Skin epidermis (tissue), 12 donors: ENCODE data around the gene FAM216B.
"Not testable (repeated sequence)": the region's sequence is repeated elsewhere in the genome, so short reads cannot be mapped to it uniquely, and the experiment has no call there.

Source experiments
- H3K27ac ChIP-seq, 21 experiments: fragments of 200-600 bp; sonication (generic) in 11 of 21; one replicate each; pipeline ENCODE4 v1.5.0; 2020; ENCODE audit warnings: mild to moderate bottlenecking in 3 of 21, inconsistent platforms in 2 of 21, moderate library complexity in 2 of 21
- H3K4me3 ChIP-seq, 7 experiments: fragments of 200-600 bp; sonication (generic) in 2 of 7; one replicate each; pipeline ENCODE4 v1.5.0; 2020; ENCODE audit warnings: inconsistent platforms in 2 of 7, mild to moderate bottlenecking in 2 of 7, moderate library complexity in 1 of 7

The FAM216B gene

GRCh38 chr13:42776558-42776957, 4.8 kb upstream of the FAM216B start:
- not testable (repeated sequence) for H3K4me3 ChIP-seq, H3K27ac ChIP-seq

- no peak overlapping the region for H3K27ac ChIP-seq
- H3K4me3 ChIP-seq, result no peak overlapping the region
Measured at GRCh38 chr13:42777467-42777866, 3.9 kb upstream of the FAM216B start.

- no peak overlapping the region for H3K27ac ChIP-seq
Measured at GRCh38 chr13:42780044-42780443, 1.3 kb upstream of the FAM216B start.

DNA sequence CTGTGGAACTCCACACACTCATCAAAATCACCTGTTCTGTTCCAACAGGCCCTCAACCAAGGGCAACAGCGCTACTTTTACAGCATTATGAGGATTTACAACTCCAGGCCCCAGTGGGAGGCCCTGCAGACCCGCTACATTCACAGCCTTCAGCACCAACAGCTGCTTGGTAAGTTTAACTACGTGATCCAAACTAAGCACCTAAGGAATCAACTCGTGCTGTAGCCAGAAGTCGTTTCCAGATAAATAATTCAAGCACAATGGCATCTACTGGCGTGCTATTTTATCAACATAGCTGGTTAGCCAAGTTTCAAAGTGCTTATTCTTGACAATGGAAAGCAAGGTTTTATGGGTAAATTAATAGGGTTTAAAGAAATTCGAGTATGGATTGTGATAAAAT, 5.3 kb downstream of the FAM216B start:
- peak overlapping the region in 1 of 21 experiments; percentile 55 for H3K27ac ChIP-seq
- H3K4me3 ChIP-seq, result no peak overlapping the region

More at GRCh38 chr13:42780044-42780443, 1.3 kb upstream of the FAM216B start:
- no peak overlapping the region for H3K4me3 ChIP-seq

- no peak overlapping the region for H3K27ac ChIP-seq
- no peak overlapping the region for H3K4me3 ChIP-seq
Measured at GRCh38 chr13:42788601-42789000, 7.2 kb downstream of the FAM216B start.

GRCh38 chr13:42792154-42792553, 10.8 kb downstream of the FAM216B start:
- Histone ChIP-seq H3K4me3 (no peak overlapping the region), H3K27ac (no peak overlapping the region)

- Histone ChIP-seq H3K4me3 (no peak overlapping the region), H3K27ac (no peak overlapping the region)
Measured at GRCh38 chr13:42794577-42795275, 13.3 kb downstream of the FAM216B start.

DNA sequence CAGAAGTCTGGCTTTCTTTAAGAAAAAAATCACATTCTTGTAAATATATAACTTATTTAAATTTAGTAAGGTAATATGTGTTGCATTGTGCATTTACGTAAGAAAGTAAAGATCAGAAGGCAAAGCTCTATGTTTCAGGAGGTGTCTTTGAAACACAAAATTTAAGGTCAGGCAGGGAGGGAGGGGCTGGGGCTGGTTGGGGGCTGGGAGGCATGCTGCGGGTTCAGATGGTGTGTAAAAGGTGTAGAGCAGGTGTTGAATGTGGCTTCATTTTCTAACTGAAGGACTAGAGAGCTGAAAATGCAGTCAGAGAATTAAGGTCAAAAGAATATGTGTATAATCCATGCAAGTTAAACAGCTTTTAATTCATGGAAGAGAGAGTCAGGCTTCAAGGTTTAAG, 14.3 kb downstream of the FAM216B start:
- H3K4me3 ChIP-seq, result no peak overlapping the region
- H3K27ac ChIP-seq, result no peak overlapping the region

GRCh38 chr13:42796747-42797356, 15.5 kb downstream of the FAM216B start:
- Histone ChIP-seq H3K4me3 (no peak overlapping the region), H3K27ac (no peak overlapping the region)

GRCh38 chr13:42798118-42798517, 16.7 kb downstream of the FAM216B start:
- H3K27ac ChIP-seq, result no peak overlapping the region
- H3K4me3 ChIP-seq, result no peak overlapping the region

- Histone ChIP-seq H3K27ac (no peak overlapping the region), H3K4me3 (no peak overlapping the region)
Measured at GRCh38 chr13:42800109-42800643, 18.8 kb downstream of the FAM216B start.

- Histone ChIP-seq H3K27ac (no peak overlapping the region), H3K4me3 (no peak overlapping the region)
Measured at GRCh38 chr13:42803563-42804204, 22.3 kb downstream of the FAM216B start.

- Histone ChIP-seq H3K27ac (no peak overlapping the region), H3K4me3 (no peak overlapping the region)
Measured at GRCh38 chr13:42804244-42804874, 23.0 kb downstream of the FAM216B start.

- no peak overlapping the region for H3K27ac ChIP-seq
- no peak overlapping the region for H3K4me3 ChIP-seq
Measured at GRCh38 chr13:42807241-42807640, 25.9 kb downstream of the FAM216B start.

DNA sequence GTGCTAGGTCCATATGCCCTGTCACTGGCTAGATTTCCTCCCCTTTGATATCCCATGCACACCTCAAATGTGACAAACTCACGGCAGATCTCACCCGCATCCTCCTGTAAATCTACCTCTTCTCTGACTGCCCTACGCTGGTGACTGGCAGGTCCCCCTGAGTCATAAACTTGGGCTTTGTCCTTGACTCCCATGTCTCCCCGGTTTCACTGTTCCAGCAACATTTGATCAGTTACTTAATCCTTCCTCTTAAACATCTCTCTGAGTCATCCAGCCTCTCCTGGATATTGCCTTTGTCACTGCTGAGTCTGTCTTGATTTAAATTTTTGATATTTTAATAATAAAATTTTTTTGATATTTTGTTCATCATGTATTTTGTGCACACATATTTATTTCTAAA, 26.5 kb downstream of the FAM216B start:
- no peak overlapping the region for H3K4me3 ChIP-seq
- no peak overlapping the region for H3K27ac ChIP-seq

DNA sequence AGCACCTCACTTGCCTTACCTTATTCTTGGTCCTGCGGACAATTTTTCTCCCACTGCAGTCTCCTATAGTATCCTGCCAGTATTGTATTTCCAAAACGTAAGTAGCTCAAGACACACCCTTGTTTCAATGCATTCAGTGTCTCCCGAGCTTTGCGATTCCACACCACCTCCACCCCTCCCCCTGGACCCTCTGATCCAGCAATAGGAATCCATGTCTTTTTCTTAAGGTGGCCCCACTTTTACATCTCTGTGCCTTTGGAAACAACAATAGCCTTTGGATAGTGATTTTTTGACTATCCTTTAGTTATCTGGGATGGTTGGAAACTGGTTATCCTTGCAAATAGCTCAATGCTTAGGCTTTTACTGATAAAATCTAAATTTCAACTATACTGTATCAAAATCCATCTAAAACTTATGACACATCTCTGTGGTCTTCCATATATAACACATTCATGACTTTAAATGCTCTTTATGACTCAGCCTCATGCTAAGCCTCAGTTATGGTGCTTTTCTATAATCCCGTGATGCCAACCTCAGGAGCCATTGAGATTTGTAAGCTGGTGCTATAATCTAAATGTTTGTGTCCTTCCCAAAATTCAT, 27.1 kb downstream of the FAM216B start:
- Histone ChIP-seq H3K27ac (no peak overlapping the region), H3K4me3 (no peak overlapping the region)

GRCh38 chr13:42812316-42812715, 30.9 kb downstream of the FAM216B start:
- H3K4me3 ChIP-seq, result no peak overlapping the region

GRCh38 chr13:42814868-42815267, 33.5 kb downstream of the FAM216B start:
- no peak overlapping the region for H3K27ac ChIP-seq
- H3K4me3 ChIP-seq, result no peak overlapping the region

More at GRCh38 chr13:42812316-42812715, 30.9 kb downstream of the FAM216B start:
- no peak overlapping the region for H3K27ac ChIP-seq

- Histone ChIP-seq H3K4me3 (no peak overlapping the region), H3K27ac (peak overlapping the region in 2 of 21 experiments; percentile 20 to 50)
Measured at GRCh38 chr13:42815681-42816080, 34.3 kb downstream of the FAM216B start.

DNA sequence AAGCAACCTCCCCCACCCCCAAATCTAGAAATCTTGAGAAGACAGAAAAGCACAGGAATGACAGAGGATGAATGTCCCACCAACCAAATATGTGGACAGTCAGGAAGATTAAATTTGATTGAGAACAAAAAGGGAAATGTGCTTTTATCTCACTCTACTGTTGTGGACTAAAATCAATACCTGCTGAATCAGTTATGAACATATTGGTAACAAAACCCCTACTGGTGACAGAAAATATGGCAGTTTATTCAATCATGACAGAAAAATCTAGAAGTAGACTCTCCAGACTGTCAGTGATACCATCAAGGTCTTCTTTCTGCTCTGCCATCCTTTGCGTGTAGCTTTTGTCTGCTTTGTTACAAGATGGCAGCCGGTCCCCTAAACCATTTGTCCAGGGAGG, 35.2 kb downstream of the FAM216B start:
- no peak overlapping the region for H3K4me3 ChIP-seq
- H3K27ac ChIP-seq, result no peak overlapping the region
